Effector CD8-positive, alpha-beta T cell (primary cell): ENCODE data around the gene GUCA2B.
A peak's percentile ranks its signal among the peaks of the same experiment; 100 is the strongest.

ENCODE experiments used
- DNase-seq: peaks from one replicate; lab custom pipeline; 2025; lab: John Stamatoyannopoulos, UW

The GUCA2B gene

DNA sequence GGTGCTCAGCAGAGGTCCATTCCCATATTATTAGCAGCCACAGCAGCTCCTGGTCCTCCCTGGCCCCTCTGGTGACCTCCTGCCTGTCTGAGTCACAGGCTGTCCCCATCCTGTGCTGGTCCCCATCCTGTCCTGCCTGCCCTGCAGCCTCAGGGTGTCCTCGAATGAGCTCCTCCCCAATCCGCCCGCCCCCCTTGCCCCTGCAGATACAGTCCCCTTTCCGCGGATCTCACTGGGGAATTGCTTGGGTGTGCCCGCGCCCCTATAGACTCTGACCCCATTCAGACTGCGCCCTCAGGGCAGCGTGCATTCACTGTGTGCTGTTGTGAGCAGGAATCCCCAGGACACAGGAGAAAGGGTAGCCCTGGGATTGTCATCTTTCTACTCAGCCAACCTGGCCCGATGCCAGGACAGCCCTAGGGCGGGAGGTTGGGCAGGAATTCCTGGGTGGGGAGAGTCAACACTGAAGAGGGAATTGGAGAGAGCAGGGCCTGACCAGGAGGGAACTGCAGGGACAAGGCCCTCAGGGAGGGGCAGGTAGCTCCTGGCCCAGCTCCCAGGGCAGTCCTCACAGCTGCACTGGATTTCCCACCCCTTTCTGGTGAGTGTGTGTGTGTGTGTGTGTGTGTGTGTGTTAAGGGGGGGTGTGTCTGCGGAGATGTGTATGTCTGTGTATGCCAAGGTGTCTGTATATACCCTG is 12.5 kb downstream of the GUCA2B start:
- DNase-seq = no peak

DNA sequence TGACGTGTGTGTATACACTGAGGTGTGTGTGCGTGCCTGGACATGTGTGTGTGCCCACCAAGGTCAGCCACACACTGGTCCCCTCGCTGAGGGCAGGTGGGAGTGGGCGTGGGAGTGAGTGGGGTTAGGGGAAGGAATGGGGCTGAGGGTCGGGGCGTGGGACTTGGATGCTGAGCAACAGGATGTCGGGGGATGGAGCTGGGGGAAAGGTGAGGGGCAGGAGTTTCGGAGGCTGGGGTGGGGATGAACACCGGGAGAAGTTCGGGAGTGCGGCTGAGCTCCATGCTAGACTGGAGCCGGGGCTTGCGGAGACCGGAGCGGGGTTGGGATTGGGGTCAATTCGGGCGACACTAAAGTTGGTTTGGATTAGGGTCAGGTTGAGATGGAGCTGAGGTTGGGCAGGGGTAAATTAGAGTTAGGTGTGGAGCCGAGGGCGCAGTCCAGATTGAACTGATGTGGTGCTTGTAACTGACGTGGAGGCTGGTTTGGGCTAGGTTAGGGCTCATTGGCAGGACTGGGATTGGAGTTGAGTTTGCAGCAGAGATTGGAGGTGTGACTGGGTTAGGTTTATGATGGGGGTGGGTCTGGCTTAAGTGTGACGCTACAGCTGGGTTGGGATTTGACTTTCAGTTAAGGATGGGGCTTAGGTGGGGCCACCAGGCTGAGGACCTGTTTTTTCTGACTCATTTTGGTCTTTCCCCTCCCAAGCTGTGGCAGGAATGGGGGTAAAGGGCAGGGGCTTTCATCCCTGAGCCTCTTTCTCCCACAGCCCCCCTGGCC is 14.6 kb downstream of the GUCA2B start:
- DNase-seq = no peak

- DNase-seq = no peak
Measured at GRCh38 chr1:42168391-42168670, 15.1 kb downstream of the GUCA2B start.

- DNase-seq = no peak
Measured at GRCh38 chr1:42168763-42169162, 15.6 kb downstream of the GUCA2B start.

- no peak for DNase-seq
Measured at GRCh38 chr1:42170779-42171621, 17.8 kb downstream of the GUCA2B start.

GRCh38 chr1:42171679-42172266 is 18.6 kb downstream of the GUCA2B start:
- no peak for DNase-seq

DNA sequence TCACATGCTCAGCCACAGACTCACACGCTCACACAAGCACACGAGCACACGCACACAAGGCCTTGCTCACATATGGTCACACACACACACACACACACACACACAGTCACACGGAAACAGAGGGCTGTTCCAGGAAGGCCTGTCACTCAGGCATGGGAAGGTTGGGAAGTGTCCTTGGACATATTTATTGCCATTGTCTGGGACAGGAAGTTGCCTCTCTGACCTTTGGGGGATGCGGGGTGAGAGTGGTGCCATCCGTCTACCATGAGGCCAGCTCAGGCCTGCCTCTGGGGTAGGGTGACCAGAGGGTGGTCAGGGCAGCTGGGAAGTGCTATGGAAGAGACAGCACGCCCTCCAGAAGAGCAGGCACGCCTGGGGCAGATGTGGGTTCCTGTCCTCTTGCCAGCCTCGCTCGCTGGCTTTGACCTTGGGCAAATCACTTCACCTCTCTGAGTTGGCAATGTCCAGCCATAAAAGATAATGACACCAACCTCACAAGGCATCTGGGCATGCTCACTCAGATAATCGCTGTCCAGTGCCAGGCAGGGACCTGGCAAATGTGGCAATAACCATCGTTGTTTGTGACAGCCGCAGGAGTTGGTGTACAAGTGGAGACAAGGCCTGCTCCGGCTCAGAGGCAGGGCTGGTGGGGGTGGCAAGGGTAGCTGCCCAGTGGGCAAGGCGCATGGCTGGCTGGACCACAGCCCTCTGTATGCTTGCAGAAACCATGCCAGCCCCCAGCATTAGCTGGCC is 19.3 kb downstream of the GUCA2B start:
- DNase-seq = no peak

GRCh38 chr1:42173155-42173933 is 20.1 kb downstream of the GUCA2B start:
- peak; percentile 57 for DNase-seq

GRCh38 chr1:42173961-42174735 is 20.9 kb downstream of the GUCA2B start:
- no peak for DNase-seq

DNA sequence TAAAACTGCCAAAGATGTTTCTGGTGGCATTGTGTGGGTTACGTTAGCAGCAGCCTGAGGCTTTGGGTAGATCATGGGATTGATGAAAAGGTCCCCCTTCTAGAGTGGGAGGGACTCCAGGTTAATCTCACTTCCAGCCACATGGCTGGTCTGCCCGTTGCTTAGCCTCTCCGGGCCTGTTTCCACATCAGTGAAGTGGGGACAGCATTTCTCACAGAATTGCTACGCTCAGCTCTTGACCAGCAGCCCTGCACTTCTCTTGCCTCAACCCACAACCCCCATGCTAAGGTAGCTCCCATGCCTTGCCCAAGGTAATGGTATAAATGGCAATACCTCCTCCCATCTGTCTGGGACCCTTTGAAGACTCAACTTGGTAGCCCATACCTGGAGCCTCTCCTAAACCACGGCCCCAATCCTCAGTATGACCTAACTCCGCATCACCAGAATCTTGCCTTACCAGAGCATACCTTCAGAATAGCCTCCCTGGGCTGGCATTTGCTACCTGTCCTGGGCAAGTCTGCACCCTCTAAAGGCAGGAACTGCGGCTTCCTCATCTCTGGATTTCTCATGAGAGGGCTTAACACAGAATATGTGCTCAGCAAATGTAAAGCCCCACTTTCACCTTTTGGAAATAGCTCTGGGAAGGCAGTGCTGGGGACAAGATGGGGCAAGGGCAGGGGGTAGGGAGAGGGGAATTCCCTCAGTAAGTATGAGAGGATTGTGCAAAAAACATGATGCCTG is 22.3 kb downstream of the GUCA2B start:
- no peak for DNase-seq

- DNase-seq = no peak
Measured at GRCh38 chr1:42176902-42177519, 23.8 kb downstream of the GUCA2B start.

- DNase-seq = no peak
Measured at GRCh38 chr1:42177541-42177981, 24.4 kb downstream of the GUCA2B start.

GRCh38 chr1:42178249-42178648 is 25.0 kb downstream of the GUCA2B start:
- DNase-seq = no peak

DNA sequence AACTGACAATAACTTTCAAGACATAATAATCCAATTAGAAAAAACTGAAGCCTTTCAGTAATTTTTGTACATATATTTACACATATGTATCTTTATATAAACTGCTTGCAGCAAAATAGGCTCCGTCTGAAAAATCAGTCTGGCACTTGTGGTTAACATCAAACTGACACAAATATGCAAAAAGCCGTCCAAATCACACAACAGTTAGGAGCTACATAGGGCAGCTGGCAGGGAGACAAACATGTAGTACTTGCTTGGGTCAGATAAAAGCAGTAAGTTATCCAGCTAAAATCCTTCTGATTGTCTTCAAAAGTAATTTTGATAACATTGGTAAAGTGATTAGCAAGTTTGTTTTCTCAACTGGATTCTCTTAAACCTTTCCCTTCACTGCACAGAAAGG is 26.1 kb downstream of the GUCA2B start:
- DNase-seq = no peak

DNA sequence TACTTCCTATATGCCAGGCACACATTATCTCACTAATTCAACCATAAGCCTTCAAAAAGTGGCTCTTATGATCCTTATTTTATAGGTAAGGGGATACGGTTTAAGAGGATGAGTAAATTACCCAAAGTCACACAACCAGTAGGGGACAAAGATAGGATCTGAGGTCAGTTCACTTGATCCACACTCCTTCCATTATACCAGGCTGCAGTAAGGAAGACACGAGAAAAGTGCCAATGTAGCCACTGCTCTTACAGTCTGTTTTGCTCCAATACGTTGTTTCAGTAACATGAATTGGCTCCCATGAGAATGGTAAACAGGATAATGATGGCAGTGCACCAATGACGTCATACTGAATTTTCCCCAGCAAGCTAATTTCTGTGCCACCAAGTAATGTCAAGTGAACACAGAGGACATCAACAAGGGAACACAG is 26.7 kb downstream of the GUCA2B start:
- DNase-seq = no peak

DNA sequence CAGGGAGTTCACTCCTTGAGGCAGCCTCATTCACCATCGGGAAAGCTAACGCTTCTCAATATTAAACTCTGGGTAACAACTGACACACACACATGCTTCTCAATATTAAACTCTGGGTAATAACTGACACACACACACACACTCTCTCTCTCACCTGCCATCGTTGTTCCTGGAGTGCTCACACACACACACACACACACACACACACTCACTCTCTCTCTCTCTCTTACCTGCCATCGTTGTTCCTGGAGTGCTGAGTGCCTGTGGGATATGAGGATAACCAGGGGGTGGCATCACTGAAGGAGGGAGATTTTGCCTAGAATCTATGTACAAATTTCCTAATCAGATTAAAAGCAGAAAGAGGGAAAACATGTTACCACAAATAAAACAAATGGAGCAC is 28.5 kb downstream of the GUCA2B start:
- DNase-seq = no peak

GRCh38 chr1:42183210-42183956 is 30.2 kb downstream of the GUCA2B start:
- no peak for DNase-seq

DNA sequence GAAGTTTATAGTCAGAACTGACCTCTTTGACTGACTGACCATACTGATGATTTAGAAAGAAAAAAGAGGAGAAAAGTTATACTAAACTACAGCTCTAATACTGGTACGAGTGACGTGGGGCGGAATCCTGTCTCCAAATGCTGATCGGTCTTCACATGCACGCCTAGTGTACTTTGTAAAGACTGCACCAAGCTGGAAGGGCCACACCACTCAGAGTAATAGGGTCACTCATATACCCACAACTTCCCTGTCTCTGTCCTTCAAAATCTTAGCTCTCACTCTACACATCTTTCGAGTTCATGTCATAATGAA is 30.7 kb downstream of the GUCA2B start:
- no peak for DNase-seq
